IPS DF 19.7 (cell line): ENCODE measurements around the gene AMBRA1.

Source experiments
- DNase-seq: peaks from one replicate; pipeline ENCODE4 v3.0.0-alpha.2; 2013; ENCODE audit warnings: low read depth, low spot score

Gene AMBRA1

GRCh38 chr11:46370253-46370652 lies 223.6 kb downstream of the AMBRA1 start:
- no peak for DNase-seq

- no peak for DNase-seq
These were observed 224.2 kb downstream of the AMBRA1 start for GRCh38 chr11:46369458-46370152.

- no peak for DNase-seq
These were observed 225.9 kb downstream of the AMBRA1 start for GRCh38 chr11:46367916-46368267.

- no peak for DNase-seq
These were observed 226.4 kb downstream of the AMBRA1 start for GRCh38 chr11:46367244-46367915.

GRCh38 chr11:46366661-46367161 lies 227.1 kb downstream of the AMBRA1 start:
- no peak for DNase-seq

- DNase-seq, result no peak
These were observed 227.6 kb downstream of the AMBRA1 start for GRCh38 chr11:46366260-46366659.

GRCh38 chr11:46364791-46365190 lies 229.0 kb downstream of the AMBRA1 start:
- DNase-seq, result no peak

GRCh38 chr11:46364056-46364455 lies 229.8 kb downstream of the AMBRA1 start:
- DNase-seq, result no peak

- DNase-seq, result no peak
These were observed 230.3 kb downstream of the AMBRA1 start for GRCh38 chr11:46363455-46364005.

- DNase-seq, result no peak
These were observed 230.8 kb downstream of the AMBRA1 start for GRCh38 chr11:46363031-46363407.

GRCh38 chr11:46362156-46363030 lies 231.4 kb downstream of the AMBRA1 start:
- no peak for DNase-seq

- no peak for DNase-seq
These were observed 232.3 kb downstream of the AMBRA1 start for GRCh38 chr11:46361283-46362155.

- DNase-seq, result no peak
These were observed 232.9 kb downstream of the AMBRA1 start for GRCh38 chr11:46360878-46361277.

- DNase-seq, result no peak
These were observed 233.9 kb downstream of the AMBRA1 start for GRCh38 chr11:46359953-46360352.

GRCh38 chr11:46357483-46357936 lies 236.3 kb downstream of the AMBRA1 start:
- no peak for DNase-seq

- DNase-seq, result no peak
These were observed 236.8 kb downstream of the AMBRA1 start for GRCh38 chr11:46356924-46357482.

GRCh38 chr11:46353698-46354097 lies 240.1 kb downstream of the AMBRA1 start:
- DNase-seq, result no peak

- DNase-seq, result no peak
These were observed 241.6 kb downstream of the AMBRA1 start for GRCh38 chr11:46352063-46352841.

GRCh38 chr11:46351606-46352005 lies 242.2 kb downstream of the AMBRA1 start:
- DNase-seq, result no peak

- DNase-seq, result no peak
These were observed 242.7 kb downstream of the AMBRA1 start for GRCh38 chr11:46351148-46351547.
